Smooth muscle cell (in vitro differentiated cells): ENCODE results near the gene SLC9A2. TPM values are rescaled to one million over a fixed set of nuclear protein-coding genes. Genes with fewer than 3 reads are reported as not detected.

ENCODE experiments used
- DNase-seq: peaks from one replicate; lab custom pipeline; 2025; ENCODE audit not compliant: unreplicated experiment; lab: John Stamatoyannopoulos, UW
- H2AFZ ChIP-seq: fragments of 200-600 bp; sonication (generic); 2 replicates; pipeline ENCODE4 v1.6.0; 2016; ENCODE audit warnings: antibody characterized with exemption, low read depth, mild to moderate bottlenecking
- H3F3A ChIP-seq: fragments of 200-600 bp; sonication (generic); 2 replicates; pipeline ENCODE4 v1.6.0; 2017; ENCODE audit warnings: antibody characterized with exemption, low read depth
- H3K27ac ChIP-seq: fragments of 200-600 bp; sonication (generic); 2 replicates; pipeline ENCODE4 v1.5.1; 2016; ENCODE audit warnings: low read depth, mild to moderate bottlenecking
- H3K27me3 ChIP-seq: fragments of 200-600 bp; sonication (generic); 2 replicates; pipeline ENCODE4 v1.6.1; 2016; ENCODE audit warnings: low read depth, mild to moderate bottlenecking
- H3K36me3 ChIP-seq: fragments of 200-600 bp; sonication (generic); 2 replicates; pipeline ENCODE4 v1.5.1; 2016; ENCODE audit warnings: low read depth
- H3K4me1 ChIP-seq: fragments of 200-600 bp; sonication (generic); 2 replicates; pipeline ENCODE4 v1.5.1; 2016; ENCODE audit warnings: low read depth
- H3K4me2 ChIP-seq: fragments of 200-600 bp; sonication (generic); 2 replicates; pipeline ENCODE4 v1.6.0; 2016; ENCODE audit warnings: mild to moderate bottlenecking
- H3K4me3 ChIP-seq: fragments of 200-600 bp; sonication (generic); 2 replicates; pipeline ENCODE4 v1.5.1; 2016; ENCODE audit warnings: mild to moderate bottlenecking
- H3K79me2 ChIP-seq: fragments of 200-600 bp; sonication (generic); 2 replicates; pipeline ENCODE4 v1.6.0; 2016; ENCODE audit warnings: low read depth, mild to moderate bottlenecking
- H3K9ac ChIP-seq: fragments of 200-600 bp; sonication (generic); 2 replicates; pipeline ENCODE4 v1.6.0; 2016; ENCODE audit warnings: low read depth
- H3K9me3 ChIP-seq: fragments of 200-600 bp; sonication (generic); replicated peaks from 2 replicates; pipeline ENCODE4 v1.5.1; 2016; ENCODE audit warnings: low read depth
- H4K20me1 ChIP-seq: fragments of 200-600 bp; sonication (generic); 2 replicates; pipeline ENCODE4 v1.6.0; 2016; ENCODE audit warnings: low read depth
- WGBS: methylation state at CpG from one replicate; pipeline ENCODE4 v1.1.7; 2016; ENCODE audit warnings: low lambda C conversion rate; 5-methylcytosine and 5-hydroxymethylcytosine counted together
- polyA plus RNA-seq: library from polyadenylated mRNA; unstranded; fragments of >200 nt; fragmentation: Nextera tagmentation; extraction: Ambion mirVana; gene quantifications from 2 replicates; pipeline ENCODE4 v1.2.1, GENCODE V29; 2016
- total RNA-seq: library from RNA; depleted of rRNA; stranded (reverse); fragments of >200 nt; gene quantifications from 2 replicates; pipeline ENCODE4 v1.2.3, GENCODE V29; 2014
- TF ChIP-seq, protein P1 (sequence below): fragments of 200-600 bp; sonication (generic); IDR thresholded peaks from 2 replicates; pipeline ENCODE4 v1.5.1; 2017; ENCODE audit warnings: borderline replicate concordance, mild to moderate bottlenecking, antibody characterized with exemption; ENCODE audit not compliant: insufficient read depth, poor library complexity, severe bottlenecking

SLC9A2 gene
- total and polyA plus RNA-seq, 2 experiments from 2014 or later, result not detected

DNA sequence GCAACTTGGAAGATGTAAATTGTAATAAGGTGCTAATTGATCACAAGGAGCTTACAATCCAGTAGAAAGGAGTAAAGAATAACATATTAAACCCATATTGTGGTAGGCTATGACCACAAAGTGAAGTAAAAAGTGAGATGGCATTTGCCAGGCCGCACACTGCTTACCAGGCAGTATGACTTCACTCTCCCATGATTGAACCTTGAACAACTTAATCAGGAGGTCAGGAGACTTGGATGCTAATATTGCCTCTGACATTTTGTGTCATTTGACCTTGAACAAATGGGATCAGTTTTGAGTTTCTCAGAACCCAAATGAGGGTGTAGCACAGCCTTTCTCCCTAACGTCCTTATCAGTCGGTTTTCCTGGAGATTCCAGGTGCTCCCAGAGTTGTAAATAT, 44.0 kb downstream of the SLC9A2 start:
- no peaks in the 10 kb centered on the region for H3K36me3 ChIP-seq
- WGBS, result 93% methylated on average over 3 of the region's 3 CpGs

DNA sequence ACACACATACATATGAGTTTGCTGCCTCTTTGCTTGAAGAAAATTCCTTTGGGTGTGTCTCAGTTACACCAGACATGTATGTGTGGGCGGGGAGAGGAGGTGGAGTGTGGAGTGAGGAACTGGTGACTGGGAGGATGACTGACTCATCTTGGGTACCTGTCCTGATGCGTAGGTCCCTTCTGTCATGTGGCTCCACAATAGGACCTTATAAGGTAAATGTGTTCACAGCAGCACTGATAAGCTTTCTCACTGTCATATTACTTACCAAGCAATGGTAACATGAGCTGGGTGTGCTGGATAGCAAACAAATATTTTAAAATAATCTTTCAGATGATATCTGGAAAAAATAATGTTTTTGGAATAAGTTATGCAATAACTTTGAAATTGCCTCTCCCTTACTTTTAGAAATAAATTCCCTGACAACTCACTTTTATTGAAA, 45.1 kb downstream of the SLC9A2 start:
- 69% methylated on average over 2 of the region's 2 CpGs for WGBS
- H4K20me1 ChIP-seq, result no peaks in the 10 kb centered on the region
- H3F3A ChIP-seq, result no peaks in the 10 kb centered on the region
- H3K4me1 ChIP-seq, result no peaks in the 10 kb centered on the region
- H2AFZ ChIP-seq, result no peak overlapping the region
- no peak overlapping the region for H3K4me2 ChIP-seq
- TF ChIP-seq, protein P1, sequence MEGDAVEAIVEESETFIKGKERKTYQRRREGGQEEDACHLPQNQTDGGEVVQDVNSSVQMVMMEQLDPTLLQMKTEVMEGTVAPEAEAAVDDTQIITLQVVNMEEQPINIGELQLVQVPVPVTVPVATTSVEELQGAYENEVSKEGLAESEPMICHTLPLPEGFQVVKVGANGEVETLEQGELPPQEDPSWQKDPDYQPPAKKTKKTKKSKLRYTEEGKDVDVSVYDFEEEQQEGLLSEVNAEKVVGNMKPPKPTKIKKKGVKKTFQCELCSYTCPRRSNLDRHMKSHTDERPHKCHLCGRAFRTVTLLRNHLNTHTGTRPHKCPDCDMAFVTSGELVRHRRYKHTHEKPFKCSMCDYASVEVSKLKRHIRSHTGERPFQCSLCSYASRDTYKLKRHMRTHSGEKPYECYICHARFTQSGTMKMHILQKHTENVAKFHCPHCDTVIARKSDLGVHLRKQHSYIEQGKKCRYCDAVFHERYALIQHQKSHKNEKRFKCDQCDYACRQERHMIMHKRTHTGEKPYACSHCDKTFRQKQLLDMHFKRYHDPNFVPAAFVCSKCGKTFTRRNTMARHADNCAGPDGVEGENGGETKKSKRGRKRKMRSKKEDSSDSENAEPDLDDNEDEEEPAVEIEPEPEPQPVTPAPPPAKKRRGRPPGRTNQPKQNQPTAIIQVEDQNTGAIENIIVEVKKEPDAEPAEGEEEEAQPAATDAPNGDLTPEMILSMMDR, result no peak
- H3K36me3 ChIP-seq, result no peaks in the 10 kb centered on the region
- H3K79me2 ChIP-seq, result no peaks in the 10 kb centered on the region
- H3K27ac ChIP-seq, result peak overlapping the region; percentile 44
- no peak for DNase-seq
- H3K4me3 ChIP-seq, result no peak overlapping the region
- no peak overlapping the region for H3K9ac ChIP-seq
- no peaks in the 10 kb centered on the region for H3K27me3 ChIP-seq
- H3K9me3 ChIP-seq, result no peaks in the 10 kb centered on the region

More for the DNA sequence above, 44.0 kb downstream of the SLC9A2 start:
- H2AFZ ChIP-seq, result no peak overlapping the region
- H3K79me2 ChIP-seq, result no peaks in the 10 kb centered on the region
- no peak overlapping the region for H3K4me2 ChIP-seq
- no peak overlapping the region for H3K4me3 ChIP-seq
- DNase-seq, result no peak
- no peaks in the 10 kb centered on the region for H3K27me3 ChIP-seq
- H3F3A ChIP-seq, result no peaks in the 10 kb centered on the region
- no peaks in the 10 kb centered on the region for H3K9me3 ChIP-seq
- H4K20me1 ChIP-seq, result no peaks in the 10 kb centered on the region
- H3K4me1 ChIP-seq, result no peaks in the 10 kb centered on the region
- TF ChIP-seq, protein P1, result no peak
- no peak overlapping the region for H3K27ac ChIP-seq
- no peak overlapping the region for H3K9ac ChIP-seq

DNA sequence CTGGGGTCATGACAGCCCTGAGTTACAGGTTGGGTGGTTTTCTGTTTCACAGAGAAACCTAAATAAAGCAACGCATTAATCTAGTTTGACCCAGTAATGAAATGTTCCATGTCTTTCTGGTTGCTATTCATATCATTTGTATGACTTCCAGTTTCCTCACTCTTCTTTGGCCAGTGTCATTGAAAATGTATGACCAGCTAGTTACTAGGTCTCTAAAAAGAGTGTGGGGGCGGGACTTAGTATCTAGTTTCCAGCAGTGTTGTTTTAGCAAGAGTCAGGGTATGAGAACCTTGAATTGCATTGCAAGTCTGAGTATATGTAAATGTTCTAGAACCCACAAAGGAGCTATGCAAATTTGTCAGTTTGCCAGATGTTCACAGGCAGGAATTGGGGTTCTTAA, 47.7 kb downstream of the SLC9A2 start:
- Histone ChIP-seq H3K36me3 (no peaks in the 10 kb centered on the region), H3K4me2 (no peak overlapping the region), H3K4me3 (no peak overlapping the region), H4K20me1 (no peaks in the 10 kb centered on the region), H2AFZ (no peak overlapping the region), H3K27ac (no peak overlapping the region), H3F3A (no peaks in the 10 kb centered on the region), H3K79me2 (no peaks in the 10 kb centered on the region), H3K4me1 (no peaks in the 10 kb centered on the region), H3K9me3 (no peaks in the 10 kb centered on the region), H3K9ac (no peak overlapping the region), H3K27me3 (no peaks in the 10 kb centered on the region)
- 88% methylated on average over 2 of the region's 2 CpGs for WGBS
- TF ChIP-seq, protein P1, result no peak
- DNase-seq, result no peak

DNA sequence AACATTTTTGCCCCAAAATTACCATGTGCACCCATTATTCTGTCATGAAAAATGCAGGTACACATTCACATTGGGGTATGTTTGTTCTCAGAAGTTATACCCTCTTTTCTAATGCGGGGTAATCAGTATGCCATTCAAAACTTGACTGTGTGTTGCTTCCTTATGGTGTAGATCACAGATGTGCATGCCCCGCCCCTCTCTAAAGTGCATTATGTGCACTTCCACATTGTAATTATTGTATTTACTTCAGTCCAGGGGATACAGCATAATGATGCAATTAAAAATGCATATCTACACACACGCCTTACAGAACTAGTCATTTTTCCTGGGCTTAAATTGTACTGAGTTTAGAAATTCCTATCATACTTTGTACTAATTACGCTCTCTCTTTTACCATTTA, 48.8 kb downstream of the SLC9A2 start:
- WGBS, result 81% methylated on average over 4 of the region's 4 CpGs
- Histone ChIP-seq H3K9ac (no peak overlapping the region), H3K4me1 (no peaks in the 10 kb centered on the region), H4K20me1 (no peaks in the 10 kb centered on the region), H3K4me3 (no peak overlapping the region), H3K79me2 (no peaks in the 10 kb centered on the region), H3K27me3 (no peaks in the 10 kb centered on the region), H3K9me3 (no peaks in the 10 kb centered on the region), H3K36me3 (no peaks in the 10 kb centered on the region), H3K27ac (no peak overlapping the region), H3K4me2 (no peak overlapping the region), H3F3A (no peaks in the 10 kb centered on the region), H2AFZ (no peak overlapping the region)
- no peak for DNase-seq
- TF ChIP-seq, protein P1, result no peak
